ENCODE measurements around the gene GPD2.

GPD2 gene

GRCh38 chr2:156435718-156436496 lies at the start of gene GPD2:
Gene GPD2, plus strand, starts transcription at chr2:156436379. Its CDS starts 39,727 bp downstream, at chr2:156476106.
- H3K9me3 Mint-ChIP-seq, result no peaks in the 10 kb centered on the region
- H3K27me3 Mint-ChIP-seq, result no peaks in the 10 kb centered on the region
- H3K36me3 Mint-ChIP-seq (ENCODE audit: low read depth), result peaks cover 20% of the 10 kb centered on the region
- intact Hi-C loops (cut with micrococcal nuclease), result loop anchor here (1.0 to 10.0 kb wide), 3 partner anchors 35 to 741 kb away; no protein-coding TSS in a partner anchor
- H3K27ac Mint-ChIP-seq, result peak within 1 kb of the TSS; percentile 95
- peaks cover 54% of the 10 kb centered on the region for H3K4me1 Mint-ChIP-seq (ENCODE audit: low read depth)
- peak within 1 kb of the TSS; percentile 83 for H3K4me3 Mint-ChIP-seq

- H3K27me3 Mint-ChIP-seq, result peaks cover 8% of the 10 kb centered on the region
- H3K4me3 Mint-ChIP-seq, result no peak overlapping the region
These were observed 42.0 kb upstream of the GPD2 start for GRCh38 chr2:156394033-156394741.

GRCh38 chr2:156396126-156396525 lies 40.1 kb upstream of the GPD2 start:
- no peak overlapping the region for H3K4me3 Mint-ChIP-seq
- intact Hi-C loops (cut with micrococcal nuclease), result no loop called here
- H3K9me3 Mint-ChIP-seq, result no peaks in the 10 kb centered on the region
- H3K27ac Mint-ChIP-seq, result no peak overlapping the region
- H3K4me1 Mint-ChIP-seq (ENCODE audit: low read depth), result peaks cover 48% of the 10 kb centered on the region
- peaks cover 8% of the 10 kb centered on the region for H3K36me3 Mint-ChIP-seq (ENCODE audit: low read depth)
- H3K27me3 Mint-ChIP-seq, result peaks cover 8% of the 10 kb centered on the region

More at GRCh38 chr2:156394033-156394741, 42.0 kb upstream of the GPD2 start:
- intact Hi-C loops (cut with micrococcal nuclease), result loop anchor here (5.0 kb wide), 1 partner anchor 37 kb away; no protein-coding TSS in a partner anchor
- Mint-ChIP-seq H3K4me1 (ENCODE audit: low read depth) (peaks cover 31% of the 10 kb centered on the region), H3K27ac (no peak overlapping the region), H3K9me3 (no peaks in the 10 kb centered on the region), H3K36me3 (ENCODE audit: low read depth) (no peaks in the 10 kb centered on the region)

- H3K27ac Mint-ChIP-seq, result no peak overlapping the region
- H3K4me3 Mint-ChIP-seq, result no peak overlapping the region
- H3K27me3 Mint-ChIP-seq, result peaks cover 8% of the 10 kb centered on the region
- H3K4me1 Mint-ChIP-seq (ENCODE audit: low read depth), result peaks cover 57% of the 10 kb centered on the region
- H3K36me3 Mint-ChIP-seq (ENCODE audit: low read depth), result peaks cover 8% of the 10 kb centered on the region
- no peaks in the 10 kb centered on the region for H3K9me3 Mint-ChIP-seq
- intact Hi-C loops (cut with micrococcal nuclease), result no loop called here
These were observed 39.0 kb upstream of the GPD2 start for GRCh38 chr2:156397229-156397628.

GRCh38 chr2:156398176-156398575 lies 38.0 kb upstream of the GPD2 start:
- intact Hi-C loops (cut with micrococcal nuclease), result no loop called here
- H3K36me3 Mint-ChIP-seq (ENCODE audit: low read depth), result peaks cover 8% of the 10 kb centered on the region
- no peak overlapping the region for H3K27ac Mint-ChIP-seq
- no peak overlapping the region for H3K4me3 Mint-ChIP-seq
- H3K9me3 Mint-ChIP-seq, result no peaks in the 10 kb centered on the region
- H3K27me3 Mint-ChIP-seq, result peaks cover 5% of the 10 kb centered on the region
- peaks cover 57% of the 10 kb centered on the region for H3K4me1 Mint-ChIP-seq (ENCODE audit: low read depth)

GRCh38 chr2:156399224-156399949 lies 36.8 kb upstream of the GPD2 start:
- no peaks in the 10 kb centered on the region for H3K9me3 Mint-ChIP-seq
- peaks cover 57% of the 10 kb centered on the region for H3K4me1 Mint-ChIP-seq (ENCODE audit: low read depth)
- intact Hi-C loops (cut with micrococcal nuclease), result no loop called here
- peaks cover 4% of the 10 kb centered on the region for H3K27me3 Mint-ChIP-seq
- peak overlapping the region; percentile 90 for H3K27ac Mint-ChIP-seq
- peak overlapping the region; percentile 91 for H3K4me3 Mint-ChIP-seq
- H3K36me3 Mint-ChIP-seq (ENCODE audit: low read depth), result peaks cover 8% of the 10 kb centered on the region

GRCh38 chr2:156399950-156400705 lies 36.1 kb upstream of the GPD2 start:
- Mint-ChIP-seq H3K4me3 (peak overlapping the region; percentile 91), H3K36me3 (ENCODE audit: low read depth) (peaks cover 8% of the 10 kb centered on the region), H3K4me1 (ENCODE audit: low read depth) (peaks cover 63% of the 10 kb centered on the region), H3K27me3 (no peaks in the 10 kb centered on the region), H3K9me3 (no peaks in the 10 kb centered on the region), H3K27ac (peak overlapping the region; percentile 90)
- intact Hi-C loops (cut with micrococcal nuclease), result loop anchor here (2.0 kb wide), 3 partner anchors 37 to 65 kb away; partner anchors contain the start of gene GPD2

GRCh38 chr2:156400706-156401678 lies 35.2 kb upstream of the GPD2 start:
- peaks cover 64% of the 10 kb centered on the region for H3K4me1 Mint-ChIP-seq (ENCODE audit: low read depth)
- H3K27ac Mint-ChIP-seq, result peak overlapping the region; percentile 90
- H3K9me3 Mint-ChIP-seq, result no peaks in the 10 kb centered on the region
- H3K36me3 Mint-ChIP-seq (ENCODE audit: low read depth), result peaks cover 8% of the 10 kb centered on the region
- peak overlapping the region; percentile 91 for H3K4me3 Mint-ChIP-seq
- no peaks in the 10 kb centered on the region for H3K27me3 Mint-ChIP-seq
- intact Hi-C loops (cut with micrococcal nuclease), result loop anchor here (2.0 kb wide), 3 partner anchors 36 to 66 kb away; partner anchors contain the start of gene GPD2

- H3K4me1 Mint-ChIP-seq (ENCODE audit: low read depth), result peaks cover 64% of the 10 kb centered on the region
- H3K36me3 Mint-ChIP-seq (ENCODE audit: low read depth), result peaks cover 8% of the 10 kb centered on the region
- H3K9me3 Mint-ChIP-seq, result no peaks in the 10 kb centered on the region
- H3K27me3 Mint-ChIP-seq, result no peaks in the 10 kb centered on the region
- intact Hi-C loops (cut with micrococcal nuclease), result loop anchor here (2.0 kb wide), 3 partner anchors 35 to 67 kb away; partner anchors contain the start of gene GPD2
- H3K27ac Mint-ChIP-seq, result no peak overlapping the region
- no peak overlapping the region for H3K4me3 Mint-ChIP-seq
These were observed 34.3 kb upstream of the GPD2 start for GRCh38 chr2:156401861-156402260.

- intact Hi-C loops (cut with micrococcal nuclease), result no loop called here
- Mint-ChIP-seq H3K4me1 (ENCODE audit: low read depth) (peaks cover 32% of the 10 kb centered on the region), H3K27me3 (no peaks in the 10 kb centered on the region), H3K9me3 (no peaks in the 10 kb centered on the region), H3K36me3 (ENCODE audit: low read depth) (peaks cover 3% of the 10 kb centered on the region), H3K27ac (peak overlapping the region; percentile 45), H3K4me3 (no peak overlapping the region)
These were observed 30.6 kb upstream of the GPD2 start for GRCh38 chr2:156405586-156405985.

- Mint-ChIP-seq H3K4me1 (ENCODE audit: low read depth) (peaks cover under 1% of the 10 kb centered on the region), H3K4me3 (no peak overlapping the region), H3K9me3 (no peaks in the 10 kb centered on the region), H3K27ac (no peak overlapping the region), H3K36me3 (ENCODE audit: low read depth) (no peaks in the 10 kb centered on the region), H3K27me3 (peaks cover 2% of the 10 kb centered on the region)
- intact Hi-C loops (cut with micrococcal nuclease), result no loop called here
These were observed 24.3 kb upstream of the GPD2 start for GRCh38 chr2:156411835-156412234.

GRCh38 chr2:156421851-156422250 lies 14.3 kb upstream of the GPD2 start:
- peaks cover 4% of the 10 kb centered on the region for H3K27me3 Mint-ChIP-seq
- no peaks in the 10 kb centered on the region for H3K9me3 Mint-ChIP-seq
- H3K27ac Mint-ChIP-seq, result no peak overlapping the region
- intact Hi-C loops (cut with micrococcal nuclease), result no loop called here
- H3K4me3 Mint-ChIP-seq, result no peak overlapping the region
- no peaks in the 10 kb centered on the region for H3K36me3 Mint-ChIP-seq (ENCODE audit: low read depth)
- peaks cover 6% of the 10 kb centered on the region for H3K4me1 Mint-ChIP-seq (ENCODE audit: low read depth)
